GM10248 (cell line): ENCODE measurements around the gene CBX1.

Source experiments
- CTCF ChIA-PET: fragments of 300-600 bp; sonication (Branson Sonifier 250); formaldehyde crosslinking; extraction: SDS; loops from one replicate; lab custom pipeline; 2021; ENCODE audit warnings: antibody characterized with exemption; lab: Yijun Ruan, JAX
- POLR2A ChIA-PET: fragments of 350-650 bp; sonication (Branson Sonifier 250); formaldehyde crosslinking; extraction: SDS; loops from one replicate; lab custom pipeline; 2020; ENCODE audit warnings: antibody characterized with exemption; lab: Yijun Ruan, JAX
- DNase-seq: peaks from one replicate; pipeline ENCODE4 v3.0.0; 2012; ENCODE audit errors: extremely low spot score
- TF ChIP-seq, protein P1 (sequence below): IDR thresholded peaks from 2 replicates; pipeline ENCODE4 v1.5.1; 2012; ENCODE audit warnings: mild to moderate bottlenecking, low read depth; ENCODE audit errors: extremely low read depth, missing control alignments, control extremely low read depth

CBX1 gene

DNA sequence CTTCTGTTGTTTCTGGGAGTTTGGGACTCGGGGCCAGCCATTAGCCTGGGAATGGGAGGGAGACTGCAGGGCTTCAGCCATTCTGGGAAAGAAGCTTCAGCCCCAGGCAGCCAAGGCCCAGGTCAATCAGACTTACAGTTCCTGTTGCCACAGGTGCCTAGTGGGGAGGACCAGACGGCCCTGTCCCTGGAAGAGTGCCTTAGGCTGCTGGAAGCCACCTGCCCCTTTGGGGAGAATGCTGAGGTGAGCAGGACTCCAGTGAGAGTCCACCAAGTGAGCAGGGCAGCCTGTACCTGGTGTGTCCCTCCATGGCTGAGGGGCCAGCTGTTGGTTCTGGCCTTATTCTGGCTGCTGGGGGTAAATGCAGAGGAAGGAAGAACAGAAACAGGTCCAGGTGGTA, 44.4 kb downstream of the CBX1 start:
- POLR2A ChIA-PET: interaction anchor here (2.3 kb wide), 1 partner anchor 8 kb away, joined by 18 read pairs; the partner anchor contains the start of gene NFE2L1
- TF ChIP-seq, protein P1, sequence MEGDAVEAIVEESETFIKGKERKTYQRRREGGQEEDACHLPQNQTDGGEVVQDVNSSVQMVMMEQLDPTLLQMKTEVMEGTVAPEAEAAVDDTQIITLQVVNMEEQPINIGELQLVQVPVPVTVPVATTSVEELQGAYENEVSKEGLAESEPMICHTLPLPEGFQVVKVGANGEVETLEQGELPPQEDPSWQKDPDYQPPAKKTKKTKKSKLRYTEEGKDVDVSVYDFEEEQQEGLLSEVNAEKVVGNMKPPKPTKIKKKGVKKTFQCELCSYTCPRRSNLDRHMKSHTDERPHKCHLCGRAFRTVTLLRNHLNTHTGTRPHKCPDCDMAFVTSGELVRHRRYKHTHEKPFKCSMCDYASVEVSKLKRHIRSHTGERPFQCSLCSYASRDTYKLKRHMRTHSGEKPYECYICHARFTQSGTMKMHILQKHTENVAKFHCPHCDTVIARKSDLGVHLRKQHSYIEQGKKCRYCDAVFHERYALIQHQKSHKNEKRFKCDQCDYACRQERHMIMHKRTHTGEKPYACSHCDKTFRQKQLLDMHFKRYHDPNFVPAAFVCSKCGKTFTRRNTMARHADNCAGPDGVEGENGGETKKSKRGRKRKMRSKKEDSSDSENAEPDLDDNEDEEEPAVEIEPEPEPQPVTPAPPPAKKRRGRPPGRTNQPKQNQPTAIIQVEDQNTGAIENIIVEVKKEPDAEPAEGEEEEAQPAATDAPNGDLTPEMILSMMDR: no peak
- CTCF ChIA-PET: interaction anchor here (1.4 to 17.2 kb wide), 7 partner anchors 7 to 78 kb away, joined by 4 to 214 read pairs (median 8); no protein-coding TSS in a partner anchor
- DNase-seq: no peak

DNA sequence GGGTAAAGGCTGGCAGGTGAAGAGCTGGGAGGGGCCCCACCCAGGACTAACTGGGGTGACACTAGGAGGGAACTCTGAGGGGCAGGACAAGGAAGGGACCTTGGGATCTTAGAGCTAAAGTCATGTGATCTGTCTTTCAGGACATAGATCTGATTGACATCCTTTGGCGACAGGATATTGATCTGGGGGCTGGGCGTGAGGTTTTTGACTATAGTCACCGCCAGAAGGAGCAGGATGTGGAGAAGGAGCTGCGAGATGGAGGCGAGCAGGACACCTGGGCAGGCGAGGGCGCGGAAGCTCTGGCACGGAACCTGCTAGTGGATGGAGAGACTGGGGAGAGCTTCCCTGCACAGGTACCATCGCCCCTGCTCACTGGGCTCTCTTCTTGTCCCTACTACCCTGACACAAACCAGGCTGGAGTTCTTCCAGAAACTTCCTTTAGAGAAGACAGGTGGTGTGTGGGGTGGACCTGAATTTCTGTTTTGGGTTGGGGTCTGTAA, 45.0 kb downstream of the CBX1 start:
- ChIA-PET POLR2A (no interaction called here), CTCF (interaction anchor here (1.4 to 17.2 kb wide), 7 partner anchors 8 to 77 kb away, joined by 4 to 214 read pairs (median 8); no protein-coding TSS in a partner anchor)

DNA sequence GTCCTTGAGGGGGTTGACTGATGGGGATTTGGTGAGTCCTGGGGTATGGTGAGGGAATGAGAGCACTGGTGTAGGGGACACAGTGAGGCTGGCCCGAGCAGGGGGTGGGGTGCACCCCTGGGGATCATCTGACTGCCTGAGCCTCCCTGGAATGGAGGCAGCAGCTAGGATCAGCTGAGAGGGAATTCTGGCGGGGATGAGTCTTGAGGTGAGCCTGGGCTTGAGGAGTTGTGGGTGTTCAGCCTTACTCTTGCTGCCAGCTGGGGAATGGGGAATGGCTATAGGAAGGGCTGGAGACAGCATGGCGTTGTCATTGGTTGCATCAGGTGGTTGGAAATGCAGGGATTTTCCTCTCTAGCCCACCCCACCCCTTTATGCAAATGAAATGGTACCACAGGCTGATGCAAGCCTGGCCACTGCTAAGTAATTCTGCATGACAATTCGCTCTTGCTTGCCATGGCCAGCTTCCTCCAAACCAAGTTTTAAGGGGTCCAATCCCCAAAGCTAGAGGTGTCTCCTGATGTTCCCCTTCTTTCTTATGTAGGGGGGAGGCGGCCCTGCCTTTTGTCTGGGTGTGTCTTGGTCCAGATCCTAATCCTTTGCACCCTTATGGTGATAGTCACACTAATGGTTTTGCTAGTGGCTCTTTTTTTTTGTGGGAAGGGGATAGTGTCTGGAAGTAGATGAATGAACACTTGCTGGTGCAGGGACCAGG, 45.6 kb downstream of the CBX1 start:
- CTCF ChIA-PET: interaction anchor here (1.0 to 17.2 kb wide), 12 partner anchors 9 to 109 kb away, joined by 3 to 214 read pairs (median 6); no protein-coding TSS in a partner anchor
- TF ChIP-seq, protein P1: no peak
- peak; percentile 64 for DNase-seq
- POLR2A ChIA-PET: interaction anchor here (1.5 kb wide), 1 partner anchor 11 kb away, joined by 19 read pairs; no protein-coding TSS in a partner anchor

More for the DNA sequence above, 45.0 kb downstream of the CBX1 start:
- TF ChIP-seq, protein P1: no peak
- no peak for DNase-seq

DNA sequence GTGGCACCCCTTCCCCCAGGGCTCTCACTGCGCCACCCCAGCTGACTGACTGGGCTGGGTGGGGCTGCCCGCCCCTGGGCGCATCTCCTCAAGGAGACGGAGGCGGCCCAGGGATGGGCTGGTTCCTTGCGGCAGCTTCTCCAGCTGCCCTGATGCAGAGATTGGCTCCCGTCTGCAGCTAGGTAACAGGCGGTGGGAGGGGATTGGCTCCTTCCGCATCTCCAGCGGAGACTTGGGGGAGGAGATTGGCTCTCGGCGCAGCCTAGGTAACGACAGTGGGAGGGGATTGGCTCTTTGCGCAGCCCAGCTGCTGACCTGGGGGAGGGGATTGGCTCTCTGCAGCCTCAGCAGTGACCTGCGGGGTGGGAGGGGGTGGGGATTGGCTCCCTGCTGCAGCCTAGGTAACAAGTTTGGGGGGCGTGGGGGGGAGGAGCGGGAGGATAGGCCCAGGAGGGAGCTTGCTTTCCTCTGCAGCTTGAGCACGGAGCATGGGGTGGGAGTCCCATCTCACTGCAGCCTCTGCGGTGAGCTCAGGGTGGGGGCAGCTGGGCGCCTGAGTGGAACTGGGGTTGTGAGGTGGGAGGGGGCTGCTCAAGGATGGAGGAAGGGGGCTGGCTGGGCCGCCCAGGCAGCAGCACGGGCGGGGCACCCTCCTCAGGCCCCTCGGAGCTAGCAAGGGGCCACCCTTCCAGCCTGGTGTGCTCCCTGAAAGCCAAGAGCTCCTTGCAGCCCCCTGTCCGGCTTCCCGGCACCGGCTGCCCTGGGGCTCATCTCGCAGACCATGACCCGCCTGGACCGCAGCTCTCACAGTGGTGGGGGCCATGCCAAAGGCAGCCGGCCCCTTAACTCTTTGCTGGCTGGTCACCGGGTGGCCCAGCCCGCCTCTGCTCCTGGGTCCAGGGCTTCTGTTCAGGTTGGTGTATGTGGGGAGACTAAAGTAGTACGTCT, 46.8 kb downstream of the CBX1 start:
- POLR2A ChIA-PET: interaction anchor here (0.9 to 1.5 kb wide), 3 partner anchors 8 to 10 kb away, joined by 3 to 19 read pairs (median 5); no protein-coding TSS in a partner anchor
- TF ChIP-seq, protein P1: no peak
- DNase-seq: no peak
- CTCF ChIA-PET: interaction anchor here (0.8 to 17.2 kb wide), 12 partner anchors 8 to 107 kb away, joined by 3 to 214 read pairs (median 5); no protein-coding TSS in a partner anchor

DNA sequence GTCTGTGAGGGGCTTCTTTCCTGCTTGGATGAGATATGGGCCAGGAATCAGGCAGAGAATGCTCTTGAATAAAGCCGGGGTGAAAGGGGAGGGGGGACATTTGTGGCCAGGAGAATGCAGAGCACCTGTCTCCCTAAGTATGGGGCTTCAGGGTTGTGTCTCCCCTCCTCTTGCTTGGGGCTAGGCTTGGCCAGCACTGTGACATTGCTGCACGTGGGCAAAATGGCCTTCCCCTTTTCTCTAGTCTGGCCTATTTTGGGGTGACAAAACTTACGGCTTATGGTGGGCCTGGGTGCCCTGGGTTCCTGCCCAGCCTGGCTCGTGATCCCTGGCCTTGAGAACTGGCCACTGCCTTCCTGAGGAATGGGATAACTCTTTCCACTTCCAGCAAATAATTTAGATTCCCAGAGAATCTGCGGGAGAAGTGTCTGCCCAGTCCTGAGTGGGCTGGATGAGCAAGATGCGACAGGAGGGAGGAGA, 47.5 kb downstream of the CBX1 start:
- TF ChIP-seq, protein P1: no peak

More for the DNA sequence above, 47.5 kb downstream of the CBX1 start:
- ChIA-PET CTCF (interaction anchor here (1.0 to 17.2 kb wide), 2 partner anchors 24 to 27 kb away, joined by 4 to 214 read pairs; no protein-coding TSS in a partner anchor), POLR2A (interaction anchor here (0.9 kb wide), 1 partner anchor 10 kb away, joined by 3 read pairs; no protein-coding TSS in a partner anchor)
- DNase-seq: no peak
